C4-2B (cell line): Measurements from ENCODE around the gene CTNNA2.

Source experiments
- H3K27ac ChIP-seq: fragments of 450-650 bp; 2 replicates; pipeline ENCODE4 v1.5.1; 2017
- CTCF ChIP-seq: fragments of 450-650 bp; conservative IDR thresholded peaks from 2 replicates; pipeline ENCODE4 v1.5.1; 2017; ENCODE audit warnings: mild to moderate bottlenecking
- ZFX ChIP-seq: fragments of 450-650 bp; IDR thresholded peaks from 2 replicates; pipeline ENCODE4 v1.6.1; 2017

Gene CTNNA2

GRCh38 chr2:79612999-79613398 is 100.1 kb downstream of the CTNNA2 start:
- H3K27ac ChIP-seq: no peak overlapping the region
- TF ChIP-seq ZFX (no peak), CTCF (no peak)

- no peak overlapping the region for H3K27ac ChIP-seq
- no peak for TF ChIP-seq ZFX
- no peak for TF ChIP-seq CTCF
Measured at GRCh38 chr2:79619442-79619841, 106.6 kb downstream of the CTNNA2 start.

GRCh38 chr2:79619976-79620375 is 107.1 kb downstream of the CTNNA2 start:
- H3K27ac ChIP-seq: no peak overlapping the region
- TF ChIP-seq CTCF: no peak
- TF ChIP-seq ZFX: no peak

GRCh38 chr2:79620679-79621078 is 107.8 kb downstream of the CTNNA2 start:
- TF ChIP-seq ZFX: no peak
- no peak for TF ChIP-seq CTCF
- no peak overlapping the region for H3K27ac ChIP-seq

GRCh38 chr2:79621252-79621651 is 108.4 kb downstream of the CTNNA2 start:
- TF ChIP-seq ZFX (no peak), CTCF (no peak)
- no peak overlapping the region for H3K27ac ChIP-seq

- TF ChIP-seq CTCF (no peak), ZFX (no peak)
- H3K27ac ChIP-seq: no peak overlapping the region
Measured at GRCh38 chr2:79621755-79622154, 108.9 kb downstream of the CTNNA2 start.

GRCh38 chr2:79622508-79622907 is 109.7 kb downstream of the CTNNA2 start:
- H3K27ac ChIP-seq: no peak overlapping the region
- TF ChIP-seq CTCF (no peak), ZFX (no peak)
